CD4-positive, alpha-beta T cell treated with Interleukin-6 at 100 ng/mL for 8 hours (primary cell): Measurements from ENCODE around the gene GPX4.

ENCODE experiments used
- DNase-seq: peaks from one replicate; pipeline ENCODE4 v3.0.0-alpha.2; 2020; ENCODE audit warnings: mixed read lengths, low spot score

GPX4 gene

DNA sequence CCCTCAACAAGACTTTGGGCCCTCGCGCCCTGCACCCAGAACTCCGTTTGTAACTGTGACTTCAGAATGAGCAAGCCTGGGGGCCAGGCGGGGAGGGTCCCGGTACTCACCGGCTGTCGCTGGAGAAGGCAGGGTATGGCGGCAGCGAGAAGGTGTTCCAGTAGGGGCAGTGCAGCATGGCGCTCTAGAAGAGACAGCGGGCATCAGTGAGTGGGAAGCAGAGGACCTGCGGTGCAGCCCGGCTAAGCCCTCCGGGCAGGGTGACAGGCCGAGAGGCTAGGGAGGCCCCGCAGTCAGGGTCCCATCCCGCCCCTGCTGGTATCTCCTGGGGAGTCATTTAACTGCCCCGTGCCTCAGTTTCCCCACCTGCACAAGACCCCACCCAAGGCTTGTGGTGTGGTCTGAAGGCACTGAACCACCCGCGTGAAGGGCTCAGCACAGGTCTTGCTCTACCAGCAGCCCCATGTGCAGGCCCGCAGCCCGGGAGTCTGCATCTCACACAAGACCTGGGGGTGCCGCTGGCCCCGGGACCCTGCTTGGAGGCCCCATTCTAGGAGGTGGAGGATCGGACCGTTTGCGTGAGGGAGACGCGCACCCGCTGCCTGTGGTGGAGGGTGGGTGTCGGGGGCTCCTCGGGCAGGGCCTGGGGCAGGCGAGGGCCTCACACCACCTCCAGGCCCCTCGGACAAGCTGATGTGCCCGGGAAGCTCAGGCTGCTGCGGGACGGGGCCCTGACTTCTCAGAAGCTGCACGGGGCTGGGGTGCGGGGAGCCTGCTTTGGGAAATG lies 45.7 kb downstream of the GPX4 start:
- no peak for DNase-seq

- DNase-seq, result no peak
These were observed 46.7 kb downstream of the GPX4 start for GRCh38 chr19:1150333-1151036.

DNA sequence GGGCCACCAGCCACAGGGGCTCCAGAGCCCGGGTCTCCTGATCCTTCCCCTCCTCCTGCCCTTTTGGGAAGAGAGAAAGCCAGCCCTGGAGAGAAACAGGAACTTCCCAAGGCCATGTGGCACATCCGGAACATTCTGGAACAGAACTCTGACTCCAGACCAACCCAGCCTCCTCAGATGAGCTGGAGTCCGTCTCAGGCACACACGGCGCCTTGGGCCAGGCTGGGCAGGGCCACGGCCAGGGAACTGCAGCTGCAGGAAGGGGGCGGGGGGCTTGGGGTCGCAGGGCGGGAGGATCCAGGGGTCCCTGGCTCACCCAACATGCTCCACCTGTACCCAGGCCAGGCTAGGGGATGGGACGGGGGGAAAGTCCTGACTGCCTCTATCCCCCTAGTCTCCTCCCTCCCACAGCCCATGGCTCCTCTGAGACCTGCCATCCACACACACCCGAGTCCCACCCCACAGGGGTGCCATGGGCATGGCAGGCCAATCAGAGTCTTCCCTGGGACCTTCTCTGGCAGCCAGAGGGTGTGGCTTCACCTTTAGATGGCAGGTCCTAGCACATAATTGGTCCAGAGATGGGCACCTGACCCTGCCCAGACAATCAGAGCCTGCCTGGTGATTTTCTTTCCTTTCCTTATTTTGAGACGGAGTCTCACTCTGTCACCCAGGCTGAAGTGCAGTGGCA lies 47.4 kb downstream of the GPX4 start:
- no peak for DNase-seq

GRCh38 chr19:1151917-1152587 lies 48.3 kb downstream of the GPX4 start:
- no peak for DNase-seq

GRCh38 chr19:1153891-1154730 lies 50.3 kb downstream of the GPX4 start:
- no peak for DNase-seq

GRCh38 chr19:1154731-1155351 lies 51.0 kb downstream of the GPX4 start:
- no peak for DNase-seq

- DNase-seq, result no peak
These were observed 51.8 kb downstream of the GPX4 start for GRCh38 chr19:1155352-1156304.
